Stomach (tissue), 4 donors: ENCODE measurements around the gene DIAPH2.

Experiments
- CTCF ChIP-seq, 7 experiments: fragments of 450-650 bp in 4 of 7; fragments of 200-600 bp in 3 of 7; sonication (generic) in 3 of 7; IDR thresholded peaks; one replicate each; pipeline ENCODE4 v1.5.1; 2016 to 2019; ENCODE audit warnings: antibody characterized with exemption in 7 of 7, control low read depth in 2 of 7, mild to moderate bottlenecking in 1 of 7
- EP300 ChIP-seq: sonication (generic); formaldehyde crosslinking; IDR thresholded peaks from one replicate; pipeline ENCODE4 v1.6.1; 2017; ENCODE audit warnings: antibody characterized with exemption
- POLR2A ChIP-seq, 4 donors: fragments of 450-650 bp; IDR thresholded peaks; one replicate each; pipeline ENCODE4 v1.6.1; 2016; ENCODE audit warnings: antibody characterized with exemption in 4 of 4, control low read depth in 2 of 4, mild to moderate bottlenecking in 1 of 4, moderate library complexity in 1 of 4
- POLR2AphosphoS5 ChIP-seq, 3 donors: sonication (generic); formaldehyde crosslinking; IDR thresholded peaks; one replicate each; pipeline ENCODE4 v1.6.1; 2016; ENCODE audit warnings: antibody characterized with exemption in 3 of 3

GRCh38 chrX:96655947-96656623 is 28.6 kb upstream of the DIAPH2 start:
- TF ChIP-seq EP300 (no peak), CTCF (IDR thresholded peaks at IDR 0.05) (no peak), POLR2AphosphoS5 (IDR thresholded peaks at IDR 0.05) (no peak), POLR2A (IDR thresholded peaks at IDR 0.05) (no peak)
